Stimulated activated naive CD4-positive, alpha-beta T cell treated with Interleukin-2 at 50 U/mL for 16 hours (primary cell): ENCODE data around the gene SHROOM3.
"Not testable (repeated sequence)": the region's sequence is repeated elsewhere in the genome, so short reads cannot be mapped to it uniquely, and the experiment has no call there.

Experiments
- DNase-seq: peaks from one replicate; lab custom pipeline; 2025; lab: John Stamatoyannopoulos, UW

SHROOM3 gene

GRCh38 chr4:76434901-76435527 lies at the start of gene SHROOM3:
Gene SHROOM3, plus strand, starts transcription at chr4:76435229. Its CDS starts 824 bp downstream, at chr4:76436053.
- DNase-seq: no peak

DNA sequence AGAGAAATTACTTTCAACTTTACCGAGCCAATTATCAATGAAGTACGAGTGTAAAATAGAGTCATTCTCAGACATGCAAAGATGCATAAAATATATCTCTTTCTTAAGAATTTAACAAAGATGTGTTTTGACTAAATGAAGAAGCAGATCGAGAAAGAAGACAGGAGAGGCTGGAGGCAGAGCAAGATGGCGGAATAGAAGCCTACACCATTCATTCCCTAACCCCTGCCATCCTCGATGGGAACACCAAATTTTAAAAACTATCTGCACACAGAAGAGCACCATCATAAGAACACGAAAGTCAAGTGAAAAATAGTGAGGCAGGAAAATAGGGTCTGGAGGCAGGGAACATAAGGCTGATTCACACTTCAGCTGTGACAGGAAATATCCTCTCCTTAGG lies 49.1 kb upstream of the SHROOM3 start:
- no peak for DNase-seq

DNA sequence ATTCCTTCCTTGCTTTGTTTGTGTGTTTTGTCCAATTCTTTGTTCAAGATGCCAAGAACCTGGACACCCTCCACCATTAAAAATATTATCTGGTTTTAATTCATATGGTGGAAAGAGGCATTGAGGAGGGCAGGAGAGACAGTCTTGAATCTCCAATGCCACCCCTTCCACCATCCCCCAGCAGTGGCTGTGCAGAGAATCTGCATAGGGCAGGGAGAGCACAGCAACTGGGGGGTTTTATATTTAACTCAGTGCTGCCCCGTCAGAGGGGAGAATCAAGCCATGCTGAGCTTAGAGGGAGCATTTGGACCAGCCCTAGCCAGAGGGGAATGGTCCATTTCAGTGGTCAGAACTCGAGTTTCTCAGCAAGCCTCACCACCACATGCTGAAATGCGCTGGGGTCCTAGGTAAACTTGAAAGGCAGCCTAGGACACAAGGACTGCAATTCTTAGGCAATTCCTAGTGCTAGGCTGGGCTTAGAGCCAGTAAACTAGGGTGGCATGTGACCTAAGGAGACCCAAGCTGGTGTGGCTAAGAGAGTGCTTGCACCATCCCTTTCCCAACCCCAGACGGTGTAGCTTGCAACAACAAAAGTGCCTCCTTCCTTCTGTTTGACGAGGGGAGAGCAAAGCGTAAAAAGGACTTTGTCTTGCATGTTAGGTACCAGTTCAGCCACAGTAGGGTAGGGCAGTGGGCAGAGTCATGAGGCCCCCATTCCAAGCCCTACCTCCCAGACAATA lies 48.3 kb upstream of the SHROOM3 start:
- no peak for DNase-seq

- no peak for DNase-seq
Measured at GRCh38 chr4:76388160-76388908, 46.7 kb upstream of the SHROOM3 start.

- DNase-seq: no peak
Measured at GRCh38 chr4:76401654-76402053, 33.4 kb upstream of the SHROOM3 start.

DNA sequence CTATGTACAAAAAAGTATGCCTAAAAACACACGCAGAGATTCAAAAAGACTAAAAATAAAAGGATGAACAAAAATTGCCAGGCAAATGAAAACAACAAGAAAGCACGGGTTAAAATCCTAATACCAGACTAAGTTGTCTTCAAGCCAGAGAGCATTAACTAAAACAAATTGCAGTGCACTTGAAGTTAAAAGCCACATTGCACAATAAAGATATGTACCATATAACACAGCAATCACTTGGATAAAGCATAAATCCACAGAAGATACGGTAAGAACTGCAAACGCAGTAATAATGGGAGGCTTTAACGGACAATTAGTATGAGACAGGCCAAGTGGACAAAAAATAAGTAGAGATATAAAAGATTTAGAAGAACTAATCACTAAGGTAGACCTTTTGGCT lies 28.9 kb upstream of the SHROOM3 start:
- DNase-seq: no peak

GRCh38 chr4:76407440-76408119 lies 27.4 kb upstream of the SHROOM3 start:
- no peak for DNase-seq

GRCh38 chr4:76410636-76411035 lies 24.4 kb upstream of the SHROOM3 start:
- no peak for DNase-seq

- no peak for DNase-seq
Measured at GRCh38 chr4:76420188-76420761, 14.8 kb upstream of the SHROOM3 start.

- DNase-seq: no peak
Measured at GRCh38 chr4:76420762-76421581, 14.1 kb upstream of the SHROOM3 start, which contains the start of gene CCDC158. Gene CCDC158, minus strand, starts transcription at chr4:76421141. Its CDS starts 17,934 bp downstream, at chr4:76403207.

DNA sequence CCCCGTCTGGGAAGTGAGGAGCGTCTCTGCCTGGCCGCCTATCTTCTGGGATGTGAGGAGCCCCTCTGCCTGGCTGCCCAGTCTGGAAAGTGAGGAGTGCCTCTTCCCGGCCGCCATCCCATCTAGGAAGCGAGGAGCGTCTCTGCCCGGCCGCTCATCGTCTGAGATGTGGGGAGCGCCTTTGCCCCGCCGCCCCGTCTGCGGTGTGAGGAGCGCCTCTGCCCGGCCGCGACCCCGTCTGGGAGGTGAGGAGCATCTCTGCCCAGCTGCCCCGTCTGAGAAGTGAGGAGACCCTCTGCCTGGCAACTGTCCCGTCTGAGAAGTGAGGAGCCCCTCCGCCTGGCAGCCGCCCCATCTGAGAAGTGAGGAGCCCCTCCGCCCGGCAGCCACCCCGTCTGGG lies 11.9 kb upstream of the SHROOM3 start:
- not testable (repeated sequence) for DNase-seq

GRCh38 chr4:76426272-76426671 lies 8.8 kb upstream of the SHROOM3 start:
- DNase-seq: no peak

- no peak for DNase-seq
Measured at GRCh38 chr4:76429636-76430035, 5.4 kb upstream of the SHROOM3 start.

GRCh38 chr4:76430519-76431388 lies 4.3 kb upstream of the SHROOM3 start:
- DNase-seq: no peak

GRCh38 chr4:76435528-76436319 lies 695 bp downstream of the SHROOM3 start:
- no peak for DNase-seq

GRCh38 chr4:76439491-76439890 lies 4.5 kb downstream of the SHROOM3 start:
- DNase-seq: no peak

DNA sequence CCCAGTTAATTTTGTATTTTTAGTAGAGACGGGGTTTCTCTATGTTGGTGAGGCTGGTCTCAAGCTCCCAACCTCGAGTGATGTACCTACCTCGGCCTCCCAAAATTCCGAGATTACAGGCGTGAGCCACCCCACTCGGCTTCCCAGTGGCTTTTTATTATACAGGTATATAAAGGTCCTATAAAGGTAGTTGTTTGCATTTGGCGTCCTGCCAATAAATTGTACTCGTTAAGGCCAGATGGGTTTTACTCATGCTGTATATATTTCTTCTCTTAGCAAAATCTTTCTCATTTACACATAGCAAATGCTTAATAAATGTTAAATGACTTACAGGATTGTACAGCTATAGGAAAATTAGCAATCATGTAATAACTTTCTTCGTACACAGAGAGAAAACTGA lies 6.9 kb downstream of the SHROOM3 start:
- no peak for DNase-seq

DNA sequence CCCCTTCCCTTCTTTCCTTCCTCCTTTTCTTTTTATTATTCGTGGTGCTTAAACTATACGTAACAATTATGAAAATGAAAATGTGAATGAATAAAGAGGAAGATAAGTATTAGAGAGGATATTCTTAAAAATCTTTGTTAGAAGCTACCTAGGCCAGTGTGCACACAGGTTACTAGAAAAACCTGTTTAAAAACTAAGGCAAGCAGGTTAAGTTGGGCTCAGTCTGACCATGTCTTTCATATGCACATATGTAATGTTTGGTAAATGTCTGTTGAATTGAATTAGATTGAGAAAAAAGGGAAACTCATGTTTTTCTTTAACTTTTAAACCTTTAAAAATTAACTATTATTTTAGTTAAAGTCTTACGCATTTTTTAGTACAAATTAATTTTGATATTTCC lies 7.8 kb downstream of the SHROOM3 start:
- DNase-seq: no peak

- DNase-seq: no peak
Measured at GRCh38 chr4:76443376-76443775, 8.3 kb downstream of the SHROOM3 start.
